ENCODE data around the gene GPC5. TPM values are rescaled to one million over a fixed set of nuclear protein-coding genes. Genes with fewer than 3 reads are reported as not detected.

GPC5 gene
- total and polyA plus RNA-seq, 2 of the 8 experiments (the other 6 are each of a cell fraction or from before 2014, with no cell fraction given): 0.20 to 0.39 TPM

DNA sequence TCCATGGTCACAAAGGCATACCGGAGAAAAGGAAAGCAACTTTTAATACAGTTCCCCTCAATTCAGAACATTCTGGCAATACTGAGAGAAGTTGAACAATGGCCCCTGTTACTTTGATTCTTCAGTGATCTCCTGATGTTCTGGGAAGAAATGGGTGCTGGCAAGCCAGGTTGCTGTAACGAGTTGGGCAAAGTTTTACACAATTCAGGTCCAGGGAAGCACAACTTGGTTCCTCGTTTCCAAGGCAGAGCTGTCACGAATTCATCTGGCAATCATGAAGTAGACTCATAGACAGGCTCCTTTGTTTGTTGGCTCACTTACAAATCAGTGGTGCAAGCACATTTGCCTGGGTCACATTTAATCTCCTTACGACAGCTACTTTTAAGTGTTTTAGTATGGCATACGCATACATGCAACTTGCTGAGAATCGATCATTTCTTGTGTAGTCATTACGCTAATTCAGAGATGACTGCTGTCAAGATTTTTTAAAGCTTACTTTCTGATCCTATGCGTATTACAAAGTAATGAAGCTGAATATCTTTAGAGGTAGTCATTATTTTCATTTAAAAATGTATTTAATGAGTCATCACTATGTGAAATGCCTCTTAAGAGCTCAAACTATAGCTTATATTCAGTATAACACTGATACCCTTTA, 174.7 kb downstream of the GPC5 start:
- Histone ChIP-seq H3K18ac (ENCODE audit: extremely low read depth, low read length) (no peak overlapping the region), H3K9me3 (ENCODE audit: insufficient read depth in 2 of 2, low read depth in 1 of 2, low read length in 1 of 2) (no peaks in the 10 kb centered on the region), H2BK15ac (ENCODE audit: low read length) (no peak overlapping the region), H4K8ac (ENCODE audit: extremely low read depth, insufficient read depth, low read length) (no peak overlapping the region), H2BK120ac (replicated peaks; ENCODE audit: low read depth, low read length) (no peak overlapping the region), H3K27me3 (replicated peaks in 1 of 4; ENCODE audit: control insufficient read depth in 3 of 4, extremely low read depth in 1 of 4, insufficient read depth in 3 of 4, low read length in 3 of 4) (no peaks in the 10 kb centered on the region), H3K4me1 (replicated peaks in 1 of 4; ENCODE audit: control insufficient read depth in 3 of 4, insufficient read depth in 4 of 4, low read length in 3 of 4) (no peaks in the 10 kb centered on the region), H4K91ac (replicated peaks; ENCODE audit: insufficient read length, low read length) (no peak overlapping the region), H2AK5ac (ENCODE audit: low read depth, low read length) (no peak overlapping the region), H3K79me2 (ENCODE audit: control insufficient read depth in 1 of 2, insufficient read depth in 2 of 2, low read length in 2 of 2) (no peaks in the 10 kb centered on the region), H3K9ac (replicated peaks in 1 of 4; ENCODE audit: extremely low read depth in 1 of 4, low read depth in 3 of 4, low read length in 3 of 4) (no peak overlapping the region), H3K27ac (ENCODE audit: low read depth, low read length) (no peak overlapping the region), H4K20me1 (replicated peaks in 1 of 2; ENCODE audit: control insufficient read depth in 1 of 2, insufficient read depth in 2 of 2, low read length in 2 of 2) (no peaks in the 10 kb centered on the region), H3K14ac (ENCODE audit: insufficient read length) (no peak overlapping the region), H2BK20ac (ENCODE audit: low read length) (no peak overlapping the region), H3K36me3 (ENCODE audit: control insufficient read depth in 2 of 4, insufficient read depth in 4 of 4, low read length in 3 of 4) (no peaks in the 10 kb centered on the region), H2AFZ (ENCODE audit: low read length) (peak overlapping the region; percentile 85; the same call in 1 of the 2 replicates), H2BK12ac (ENCODE audit: low read depth, low read length) (no peak overlapping the region), H3K56ac (replicated peaks; ENCODE audit: insufficient read length, low read depth, low read length) (no peak overlapping the region), H3K4ac (replicated peaks; ENCODE audit: insufficient read length, low read depth, low read length) (no peak overlapping the region), H3K23me2 (ENCODE audit: low read depth, low read length) (no peaks in the 10 kb centered on the region), H3K79me1 (ENCODE audit: low read depth, low read length) (no peaks in the 10 kb centered on the region), H3K23ac (ENCODE audit: insufficient read length) (no peak overlapping the region), H4K5ac (ENCODE audit: insufficient read length, low read depth, low read length) (no peak overlapping the region), H2BK5ac (ENCODE audit: low read depth, low read length) (no peak overlapping the region), H3K4me2 (ENCODE audit: insufficient read depth in 1 of 2, low read depth in 2 of 2, low read length in 2 of 2) (no peak overlapping the region), H3K4me3 (ENCODE audit: extremely low read depth in 1 of 4, insufficient read depth in 2 of 4, low read depth in 3 of 4, low read length in 4 of 4) (no peak overlapping the region)
- WGBS, 2 experiments (ENCODE audit: extremely low coverage in 1 of 2, insufficient coverage in 1 of 2, insufficient read length in 1 of 2, insufficient replicate concordance in 2 of 2, low coverage in 1 of 2, low lambda C conversion rate in 2 of 2, missing lambda C conversion rate in 1 of 2): 92% methylated on average over 9 of the region's 9 CpGs; no CpG with 5 or more reads in 1 of the 2 experiments
- DNase-seq (ENCODE audit: low read depth in 1 of 2, low spot score in 2 of 2): no peak
- ChIA-PET CTCF (ENCODE audit: partially characterized antibody) (no interaction called here), POLR2A (ENCODE audit: partially characterized antibody) (no interaction called here)
- no peak for FAIRE-seq
- TF ChIP-seq JUN (IDR thresholded peaks at IDR 0.05; ENCODE audit: low read depth, low read length) (no peak), CEBPB (IDR thresholded peaks at IDR 0.05; ENCODE audit: low read depth, low read length) (no peak), TAF1 (IDR thresholded peaks at IDR 0.05; ENCODE audit: low read depth, low read length) (no peak), EGR1 (IDR thresholded peaks at IDR 0.05; ENCODE audit: borderline replicate concordance, low read depth, low read length) (no peak), GTF2F1 (IDR thresholded peaks at IDR 0.05; ENCODE audit: borderline replicate concordance, low read depth, low read length) (no peak), RXRA (IDR thresholded peaks at IDR 0.05; ENCODE audit: insufficient read depth, low read depth, low read length) (no peak), KDM5A (IDR thresholded peaks at IDR 0.05; ENCODE audit: low read length) (no peak), ASH2L (IDR thresholded peaks at IDR 0.05; ENCODE audit: low read length) (no peak), SP1 (IDR thresholded peaks at IDR 0.05; ENCODE audit: low read depth, low read length) (no peak), SP2 (IDR thresholded peaks at IDR 0.05; ENCODE audit: low read length) (no peak), BRCA1 (IDR thresholded peaks at IDR 0.05; ENCODE audit: low read depth, low read length) (no peak), NRF1 (IDR thresholded peaks at IDR 0.05; ENCODE audit: low read depth, low read length) (no peak)
- TF ChIP-seq, protein P1, sequence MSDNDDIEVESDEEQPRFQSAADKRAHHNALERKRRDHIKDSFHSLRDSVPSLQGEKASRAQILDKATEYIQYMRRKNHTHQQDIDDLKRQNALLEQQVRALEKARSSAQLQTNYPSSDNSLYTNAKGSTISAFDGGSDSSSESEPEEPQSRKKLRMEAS (IDR thresholded peaks at IDR 0.05): no peak
- TF ChIP-seq, protein P2, sequence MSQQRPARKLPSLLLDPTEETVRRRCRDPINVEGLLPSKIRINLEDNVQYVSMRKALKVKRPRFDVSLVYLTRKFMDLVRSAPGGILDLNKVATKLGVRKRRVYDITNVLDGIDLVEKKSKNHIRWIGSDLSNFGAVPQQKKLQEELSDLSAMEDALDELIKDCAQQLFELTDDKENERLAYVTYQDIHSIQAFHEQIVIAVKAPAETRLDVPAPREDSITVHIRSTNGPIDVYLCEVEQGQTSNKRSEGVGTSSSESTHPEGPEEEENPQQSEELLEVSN (IDR thresholded peaks at IDR 0.05): no peak

Data from H1 (cell line).